KBM-7 (cell line): ENCODE results near the gene HNRNPA3.
"Not testable (repeated sequence)": the region's sequence is repeated elsewhere in the genome, so short reads cannot be mapped to it uniquely, and the experiment has no call there.

ENCODE experiments used
- DNase-seq: peaks from one replicate; pipeline ENCODE4 v3.0.0-alpha.2; 2015
- in situ Hi-C: fragments of 300-500 bp; cut with MboI; formaldehyde crosslinking; loops from 2 replicates; pipeline ENCODE4 v1.14.3; 2020; ENCODE audit warnings: low sequenced_read_pairs, low pct_unique_long_range_greater_than_20kb, mixed read lengths

Gene HNRNPA3

GRCh38 chr2:177264693-177265587, 52.3 kb downstream of the HNRNPA3 start, which contains the start of gene NFE2L2:
Gene NFE2L2 (minus strand): TSS chr2:177264727. CDS start chr2:177264576, 151 bp downstream.
- DNase-seq = peak; percentile 91
- in situ Hi-C loops = no loop called here

GRCh38 chr2:177265824-177266817, 53.5 kb downstream of the HNRNPA3 start:
- peak; percentile 68 for DNase-seq
- in situ Hi-C loops = no loop called here

GRCh38 chr2:177266955-177267354, 54.4 kb downstream of the HNRNPA3 start:
- DNase-seq, in situ Hi-C loops: not testable (repeated sequence)

- no peak for DNase-seq
- in situ Hi-C loops = no loop called here
Measured at GRCh38 chr2:177268187-177268871, 55.7 kb downstream of the HNRNPA3 start.

GRCh38 chr2:177268901-177269300, 56.3 kb downstream of the HNRNPA3 start:
- no peak for DNase-seq
- in situ Hi-C loops = no loop called here

- DNase-seq = no peak
- in situ Hi-C loops = no loop called here
Measured at GRCh38 chr2:177270531-177270930, 57.9 kb downstream of the HNRNPA3 start.

GRCh38 chr2:177271981-177272666, 59.5 kb downstream of the HNRNPA3 start:
- in situ Hi-C loops = no loop called here
- DNase-seq = no peak

- in situ Hi-C loops = no loop called here
- DNase-seq = no peak
Measured at GRCh38 chr2:177272765-177273164, 60.2 kb downstream of the HNRNPA3 start.

- in situ Hi-C loops = no loop called here
- DNase-seq = no peak
Measured at GRCh38 chr2:177273408-177273807, 60.8 kb downstream of the HNRNPA3 start.
